HS-27A (cell line): ENCODE measurements around the gene WDR41.
"Not testable (repeated sequence)": the region's sequence is repeated elsewhere in the genome, so short reads cannot be mapped to it uniquely, and the experiment has no call there.

Experiments used
- DNase-seq: peaks from one replicate; pipeline ENCODE4 v3.0.0-alpha.2; 2012; ENCODE audit warnings: low read depth, missing footprints

Gene WDR41

GRCh38 chr5:77407152-77407551 is 85.0 kb downstream of the WDR41 start:
- no peak for DNase-seq

- no peak for DNase-seq
Measured at GRCh38 chr5:77402796-77403195, 89.3 kb downstream of the WDR41 start.

GRCh38 chr5:77400645-77401044 is 91.5 kb downstream of the WDR41 start:
- DNase-seq: no peak

GRCh38 chr5:77398896-77399295 is 93.2 kb downstream of the WDR41 start:
- no peak for DNase-seq

GRCh38 chr5:77398458-77398857 is 93.7 kb downstream of the WDR41 start:
- no peak for DNase-seq

- DNase-seq: no peak
Measured at GRCh38 chr5:77397686-77398292, 94.3 kb downstream of the WDR41 start.

GRCh38 chr5:77396017-77396416 is 96.1 kb downstream of the WDR41 start:
- DNase-seq: no peak

- no peak for DNase-seq
Measured at GRCh38 chr5:77394064-77394715, 97.9 kb downstream of the WDR41 start.

- DNase-seq: no peak
Measured at GRCh38 chr5:77391240-77391765, 100.8 kb downstream of the WDR41 start.

GRCh38 chr5:77390795-77391194 is 101.3 kb downstream of the WDR41 start:
- peak; percentile 1 for DNase-seq

- DNase-seq: no peak
Measured at GRCh38 chr5:77390221-77390620, 101.9 kb downstream of the WDR41 start.

- no peak for DNase-seq
Measured at GRCh38 chr5:77389746-77390145, 102.4 kb downstream of the WDR41 start.

- DNase-seq: not testable (repeated sequence)
Measured at GRCh38 chr5:77386340-77386739, 105.8 kb downstream of the WDR41 start.

- not testable (repeated sequence) for DNase-seq
Measured at GRCh38 chr5:77383336-77383735, 108.8 kb downstream of the WDR41 start.
